Measurements from ENCODE around the gene FBXO9. TPM values are rescaled to one million over a fixed set of nuclear protein-coding genes. Genes with fewer than 3 reads are reported as not detected.

The FBXO9 gene
- polyA plus RNA-seq, 3 donors: 47.7 to 105 (median 61.5) TPM

DNA sequence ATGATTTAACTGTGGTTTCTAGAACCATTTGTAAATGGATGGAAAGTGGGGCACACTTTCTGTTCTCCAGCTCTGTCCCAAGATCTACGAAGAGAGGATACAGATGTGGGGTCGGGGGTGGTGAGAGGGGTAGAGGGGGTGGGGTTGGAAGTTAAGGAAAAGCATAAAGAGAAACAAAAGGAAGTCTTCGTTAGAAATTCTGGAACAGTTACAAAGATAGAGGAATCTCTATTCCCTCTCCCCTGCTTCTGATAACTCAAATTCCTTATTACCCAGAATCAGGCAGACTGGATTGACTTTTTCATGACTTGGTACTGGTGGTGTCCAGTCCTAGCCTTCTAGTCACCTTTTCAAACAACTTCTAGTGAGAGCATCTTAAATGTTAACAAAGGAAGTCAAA, 78.5 kb downstream of the FBXO9 start:
- H2AFZ ChIP-seq (ENCODE audit: insufficient read depth, low read depth, low read length, poor library complexity, severe bottlenecking): no peak overlapping the region
- Mint-ChIP-seq H3K4me1 (peaks cover 8% of the 10 kb centered on the region), H3K9me3 (peaks cover 0 to 3% (median 0%) of the 10 kb centered on the region in 7 donors), H3K36me3 (no peaks in the 10 kb centered on the region), H3K27ac (no peak overlapping the region), H3K4me3 (no peak overlapping the region), H3K27me3 (ENCODE audit: low read depth in 3 of 3) (peaks cover 1 to 8% (median 2%) of the 10 kb centered on the region in 3 donors)
- no peak overlapping the region for H3K4me2 ChIP-seq (replicated peaks; ENCODE audit: extremely low read depth, low read length, poor library complexity, severe bottlenecking)
- no peak overlapping the region for H3K4me3 ChIP-seq (replicated peaks in 1 of 3; ENCODE audit: low read depth in 2 of 3, low read length in 3 of 3)
- no peaks in the 10 kb centered on the region for H3K4me1 ChIP-seq (ENCODE audit: control insufficient read depth in 1 of 2, insufficient read depth in 2 of 2, low read length in 2 of 2)
- H3K79me2 ChIP-seq (ENCODE audit: insufficient read depth, low read length): no peaks in the 10 kb centered on the region
- H3K9me3 ChIP-seq (replicated peaks in 1 of 2; ENCODE audit: control insufficient read depth in 1 of 2, insufficient read depth in 1 of 2, low read length in 2 of 2): no peaks in the 10 kb centered on the region
- H3K36me3 ChIP-seq (replicated peaks in 1 of 2; ENCODE audit: control insufficient read depth in 1 of 2, insufficient read depth in 2 of 2, low read length in 2 of 2): no peaks in the 10 kb centered on the region
- H3K27me3 ChIP-seq (ENCODE audit: control insufficient read depth in 2 of 2, insufficient read depth in 2 of 2, low read length in 2 of 2): no peaks in the 10 kb centered on the region
- DNase-seq: no peak
- no peak overlapping the region for H3K27ac ChIP-seq (ENCODE audit: low read depth in 1 of 2, low read length in 2 of 2)
- no peaks in the 10 kb centered on the region for H4K20me1 ChIP-seq (ENCODE audit: insufficient read depth, low read length)
- intact Hi-C loops (cut with micrococcal nuclease): no loop called here
- TF ChIP-seq, protein P1, sequence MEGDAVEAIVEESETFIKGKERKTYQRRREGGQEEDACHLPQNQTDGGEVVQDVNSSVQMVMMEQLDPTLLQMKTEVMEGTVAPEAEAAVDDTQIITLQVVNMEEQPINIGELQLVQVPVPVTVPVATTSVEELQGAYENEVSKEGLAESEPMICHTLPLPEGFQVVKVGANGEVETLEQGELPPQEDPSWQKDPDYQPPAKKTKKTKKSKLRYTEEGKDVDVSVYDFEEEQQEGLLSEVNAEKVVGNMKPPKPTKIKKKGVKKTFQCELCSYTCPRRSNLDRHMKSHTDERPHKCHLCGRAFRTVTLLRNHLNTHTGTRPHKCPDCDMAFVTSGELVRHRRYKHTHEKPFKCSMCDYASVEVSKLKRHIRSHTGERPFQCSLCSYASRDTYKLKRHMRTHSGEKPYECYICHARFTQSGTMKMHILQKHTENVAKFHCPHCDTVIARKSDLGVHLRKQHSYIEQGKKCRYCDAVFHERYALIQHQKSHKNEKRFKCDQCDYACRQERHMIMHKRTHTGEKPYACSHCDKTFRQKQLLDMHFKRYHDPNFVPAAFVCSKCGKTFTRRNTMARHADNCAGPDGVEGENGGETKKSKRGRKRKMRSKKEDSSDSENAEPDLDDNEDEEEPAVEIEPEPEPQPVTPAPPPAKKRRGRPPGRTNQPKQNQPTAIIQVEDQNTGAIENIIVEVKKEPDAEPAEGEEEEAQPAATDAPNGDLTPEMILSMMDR (IDR thresholded peaks at IDR 0.05): no peak
- no CpG with 5 or more reads among the region's 3 CpGs for WGBS (ENCODE audit: insufficient coverage)
- H3K9ac ChIP-seq (ENCODE audit: insufficient read depth, low read length, poor library complexity, severe bottlenecking): no peak overlapping the region

GRCh38 chr6:53144802-53145201, 79.6 kb downstream of the FBXO9 start:
- peaks cover 7% of the 10 kb centered on the region for H3K4me1 Mint-ChIP-seq
- H3K36me3 Mint-ChIP-seq: no peaks in the 10 kb centered on the region
- no peak overlapping the region for H3K4me2 ChIP-seq (replicated peaks; ENCODE audit: extremely low read depth, low read length, poor library complexity, severe bottlenecking)

More at GRCh38 chr6:53144802-53145201, 79.6 kb downstream of the FBXO9 start:
- no CpG with 5 or more reads among the region's 2 CpGs for WGBS (ENCODE audit: insufficient coverage)
- peaks cover 0 to 3% (median 0%) of the 10 kb centered on the region in 7 donors for H3K9me3 Mint-ChIP-seq
- Histone ChIP-seq H3K36me3 (replicated peaks in 1 of 2; ENCODE audit: control insufficient read depth in 1 of 2, insufficient read depth in 2 of 2, low read length in 2 of 2) (no peaks in the 10 kb centered on the region), H3K4me3 (replicated peaks in 1 of 3; ENCODE audit: low read depth in 2 of 3, low read length in 3 of 3) (no peak overlapping the region), H3K9me3 (replicated peaks in 1 of 2; ENCODE audit: control insufficient read depth in 1 of 2, insufficient read depth in 1 of 2, low read length in 2 of 2) (no peaks in the 10 kb centered on the region), H3K4me1 (ENCODE audit: control insufficient read depth in 1 of 2, insufficient read depth in 2 of 2, low read length in 2 of 2) (no peaks in the 10 kb centered on the region), H3K9ac (ENCODE audit: insufficient read depth, low read length, poor library complexity, severe bottlenecking) (no peak overlapping the region), H2AFZ (ENCODE audit: insufficient read depth, low read depth, low read length, poor library complexity, severe bottlenecking) (no peak overlapping the region), H3K27ac (ENCODE audit: low read depth in 1 of 2, low read length in 2 of 2) (no peak overlapping the region), H3K79me2 (ENCODE audit: insufficient read depth, low read length) (no peaks in the 10 kb centered on the region), H4K20me1 (ENCODE audit: insufficient read depth, low read length) (no peaks in the 10 kb centered on the region), H3K27me3 (ENCODE audit: control insufficient read depth in 2 of 2, insufficient read depth in 2 of 2, low read length in 2 of 2) (no peaks in the 10 kb centered on the region)
- peaks cover 1 to 6% (median 2%) of the 10 kb centered on the region in 3 donors for H3K27me3 Mint-ChIP-seq (ENCODE audit: low read depth in 3 of 3)
- no peak overlapping the region for H3K27ac Mint-ChIP-seq
- H3K4me3 Mint-ChIP-seq: no peak overlapping the region
- intact Hi-C loops (cut with micrococcal nuclease): no loop called here
- TF ChIP-seq, protein P1 (IDR thresholded peaks at IDR 0.05): no peak
- DNase-seq: no peak

Measured in CD14-positive monocyte (primary cell).